Stimulated activated CD4-positive, alpha-beta T cell treated with anti-CD3 and anti-CD28 coated beads, Interleukin-4, amount 100 ng/mL, for 1 hour (primary cell): Measurements from ENCODE around the gene HSD17B7.

Source experiments
- DNase-seq: peaks from one replicate; pipeline ENCODE4 v3.0.0-alpha.2; 2020

The HSD17B7 gene

GRCh38 chr1:162859191-162859590 is 68.7 kb downstream of the HSD17B7 start:
- DNase-seq, result no peak

- no peak for DNase-seq
Measured at GRCh38 chr1:162861101-162861500, 70.6 kb downstream of the HSD17B7 start, which contains the start of gene CCDC190. Gene CCDC190 (minus strand): TSS chr1:162861175. CDS start chr1:162859646, 1,529 bp downstream.

GRCh38 chr1:162861625-162862024 is 71.1 kb downstream of the HSD17B7 start:
- DNase-seq, result no peak
